NCI-H446 (cell line): Measurements from ENCODE around the gene UNC79.
A peak's percentile ranks its signal among the peaks of the same experiment; 100 is the strongest.
"Not testable (repeated sequence)": the region's sequence is repeated elsewhere in the genome, so short reads cannot be mapped to it uniquely, and the experiment has no call there.

Source experiments
- DNase-seq, 2 experiments: peaks; one replicate each; lab custom pipeline; 2025; lab: John Stamatoyannopoulos, UW

UNC79 gene

GRCh38 chr14:93430315-93431035 lies at the start of gene UNC79:
UNC79 (plus strand) TSS chr14:93430939; CDS start chr14:93431030, 91 bp downstream.
- peak; percentile 67 to 78 for DNase-seq

DNA sequence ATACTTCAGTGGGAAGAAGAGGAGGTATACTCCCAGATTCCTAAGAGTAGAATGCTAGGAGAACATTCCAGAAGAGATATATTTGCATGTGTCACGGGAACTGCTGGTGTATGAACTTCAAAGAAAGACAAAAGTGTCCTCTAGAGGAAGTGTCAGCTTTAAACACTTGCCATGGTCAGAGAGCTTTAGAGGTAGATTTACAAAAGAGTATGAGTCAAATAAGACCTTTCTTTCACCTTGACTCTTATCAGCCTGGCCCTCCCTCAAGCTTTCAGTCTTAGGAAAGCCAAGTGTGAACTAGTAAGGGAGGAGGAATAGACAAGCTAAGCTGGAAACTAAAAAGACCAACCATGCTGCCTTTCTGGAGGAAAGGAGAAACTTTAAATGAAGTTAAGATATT lies 49.1 kb upstream of the UNC79 start:
- no peak for DNase-seq

DNA sequence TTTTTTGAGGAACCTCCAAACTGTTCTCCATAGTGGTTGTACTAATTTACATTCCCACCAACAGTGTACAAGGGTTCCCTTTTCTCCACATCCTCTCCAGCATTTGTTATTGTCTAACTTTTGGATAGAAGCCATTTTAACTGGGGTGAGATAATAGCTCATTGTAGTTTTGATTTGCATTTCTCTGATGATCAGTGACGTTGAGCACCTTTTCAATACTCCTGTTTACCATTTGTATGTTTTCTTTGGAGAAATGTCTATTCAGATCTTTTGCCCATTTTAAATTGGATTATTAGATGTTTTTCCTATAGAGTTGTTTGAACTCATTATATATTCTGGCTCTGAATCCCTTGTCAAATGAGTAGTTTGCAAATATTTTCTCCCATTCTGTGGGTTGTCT lies 46.5 kb upstream of the UNC79 start:
- not testable (repeated sequence) for DNase-seq

DNA sequence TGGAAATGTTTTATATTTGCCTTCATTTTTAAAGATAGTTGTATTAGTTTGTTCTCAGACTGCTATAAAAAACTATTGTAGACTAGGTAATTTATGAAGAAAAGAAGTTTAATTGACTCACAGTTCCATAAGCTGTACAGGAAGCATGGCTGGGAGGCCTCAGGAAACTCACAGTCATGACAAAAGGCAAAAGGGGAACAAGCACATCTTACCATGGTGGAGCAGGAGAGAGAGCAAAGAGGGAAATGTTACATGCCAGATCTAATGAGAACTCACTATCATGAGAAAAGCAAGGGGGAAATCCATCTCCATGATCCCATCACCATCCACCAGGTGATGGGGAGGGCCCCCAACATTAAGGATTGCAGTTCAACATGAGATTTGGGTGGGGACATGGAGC lies 35.5 kb upstream of the UNC79 start:
- DNase-seq: no peak

DNA sequence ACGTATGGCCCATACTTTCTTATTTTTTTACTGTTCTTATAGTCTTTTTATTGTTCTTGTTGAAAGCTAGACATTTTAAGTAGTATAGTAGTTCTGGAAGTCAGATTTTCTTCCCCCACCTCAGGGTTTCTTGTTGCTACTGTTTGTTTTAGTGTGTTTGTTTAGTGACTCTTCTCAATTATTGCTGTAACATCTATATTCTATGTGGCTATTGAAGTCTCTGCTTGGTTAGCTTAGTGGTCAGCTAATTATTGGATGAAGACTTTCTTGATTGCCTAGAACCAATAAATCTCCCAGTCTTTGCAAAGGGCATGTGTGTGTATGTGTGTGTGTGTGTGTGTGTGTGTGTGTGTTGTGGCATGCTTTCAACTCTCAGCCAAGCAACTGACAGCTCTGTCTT lies 34.3 kb upstream of the UNC79 start:
- DNase-seq: no peak

DNA sequence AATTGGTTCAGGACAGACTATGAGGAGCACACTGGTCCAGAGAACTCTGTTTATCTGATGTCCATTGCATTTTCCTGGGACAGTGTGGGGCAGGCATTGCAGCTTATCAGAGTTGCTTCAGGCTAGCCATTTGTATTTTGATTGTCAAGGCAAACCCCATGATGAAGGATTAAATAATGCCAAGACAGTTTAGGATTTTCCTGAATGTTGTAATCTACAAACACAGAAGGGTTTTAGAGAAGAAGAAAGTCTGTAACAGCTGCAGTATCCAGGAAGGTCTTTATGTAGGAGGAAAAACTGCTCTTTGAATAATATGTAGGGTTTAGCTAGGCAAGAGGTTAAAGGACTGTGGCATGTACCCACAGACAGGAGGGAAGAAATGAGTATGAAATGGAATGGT lies 32.2 kb upstream of the UNC79 start:
- DNase-seq: no peak

DNA sequence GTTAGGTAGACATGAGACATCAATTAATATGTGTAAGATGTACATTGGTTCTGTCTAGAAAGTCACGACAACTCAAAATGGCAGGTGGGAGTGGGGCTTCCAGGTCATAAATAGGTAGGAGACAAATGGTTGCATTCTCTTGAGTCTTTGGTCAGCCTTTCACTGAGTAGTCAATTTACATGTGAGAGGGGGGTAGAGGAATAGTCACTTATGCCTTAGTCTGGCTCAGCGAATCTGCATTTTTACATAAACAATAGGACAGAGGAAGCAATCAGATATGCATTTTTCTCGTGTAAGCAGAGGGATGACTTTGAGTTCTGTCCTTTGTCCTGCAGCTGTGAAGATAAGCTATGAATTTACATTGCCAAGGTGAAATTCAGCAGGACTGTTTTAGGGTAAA lies 27.8 kb upstream of the UNC79 start:
- DNase-seq: no peak

- DNase-seq: no peak
Observed at GRCh38 chr14:93410021-93410420, 20.7 kb upstream of the UNC79 start.

DNA sequence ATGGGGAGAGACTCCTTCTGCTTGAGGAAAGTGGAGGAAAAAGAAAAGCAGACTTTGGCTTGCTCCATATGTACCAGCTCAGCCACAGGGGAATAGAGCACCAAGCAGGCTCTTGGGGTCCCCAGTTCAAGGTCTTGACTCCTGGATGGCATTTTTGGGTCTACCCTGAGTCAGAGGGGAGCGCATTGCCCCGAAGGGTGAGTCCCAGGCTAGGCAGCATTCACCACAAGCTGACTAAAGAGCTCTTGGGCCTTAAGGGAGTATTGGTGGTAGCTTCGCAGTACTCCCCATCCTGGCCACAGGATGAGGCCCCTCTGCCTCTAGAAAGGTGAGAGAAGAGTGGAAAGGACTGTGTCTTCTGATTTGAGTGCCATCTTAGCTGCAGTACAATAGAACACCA lies 19.8 kb upstream of the UNC79 start:
- DNase-seq: no peak

DNA sequence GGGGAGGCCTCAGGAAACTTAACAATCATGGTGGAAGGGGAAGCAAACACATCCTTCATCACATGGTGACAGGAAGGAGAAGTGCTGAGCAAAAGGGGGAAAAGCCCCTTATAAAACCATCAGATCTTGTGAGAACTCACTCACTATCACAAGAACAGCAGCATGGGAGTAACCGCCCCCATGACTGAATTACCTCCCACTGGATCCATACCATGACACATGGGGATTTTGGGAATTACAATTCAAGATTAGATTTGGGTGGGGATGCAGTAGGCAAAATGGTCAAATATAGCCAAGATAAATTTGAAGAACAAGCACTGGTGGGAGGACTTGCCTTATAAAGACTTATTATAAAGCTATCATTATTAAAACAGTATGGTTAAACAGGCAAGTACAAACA lies 5.6 kb upstream of the UNC79 start:
- DNase-seq: not testable (repeated sequence)

GRCh38 chr14:93426750-93427149 lies 4.0 kb upstream of the UNC79 start:
- no peak for DNase-seq

DNA sequence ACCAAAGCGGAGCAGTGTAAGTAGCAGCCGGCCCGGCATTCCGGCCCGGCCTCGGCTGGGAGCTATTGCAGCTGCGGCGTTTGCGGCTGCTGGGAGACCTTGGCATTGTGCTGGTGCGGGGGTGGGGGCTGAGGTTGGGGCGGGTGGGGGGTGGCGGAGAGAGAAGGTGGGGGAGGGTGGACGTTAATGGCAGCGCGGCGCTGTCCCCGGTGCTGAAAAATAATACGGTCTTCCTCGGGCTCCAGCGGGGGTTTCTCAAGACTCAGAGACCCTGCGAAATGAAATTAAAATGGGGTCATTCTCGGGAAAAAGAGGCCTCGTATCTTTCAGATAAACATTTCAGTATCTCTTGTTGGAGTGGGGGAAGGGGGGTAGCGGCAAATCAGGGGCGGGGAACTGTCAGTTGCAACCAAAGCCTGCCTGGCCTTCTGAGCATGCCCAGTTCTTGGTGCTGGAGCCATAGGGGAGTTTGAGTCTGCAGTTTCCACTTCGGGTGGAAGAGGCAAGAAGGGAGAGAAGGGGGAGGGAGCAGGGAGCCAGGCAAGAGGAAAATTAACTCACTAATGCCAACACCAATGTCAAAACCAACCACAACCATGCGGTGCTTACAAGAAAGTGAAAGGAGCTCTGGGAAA lies 414 bp downstream of the UNC79 start:
- peak; percentile 55 to 86 for DNase-seq

DNA sequence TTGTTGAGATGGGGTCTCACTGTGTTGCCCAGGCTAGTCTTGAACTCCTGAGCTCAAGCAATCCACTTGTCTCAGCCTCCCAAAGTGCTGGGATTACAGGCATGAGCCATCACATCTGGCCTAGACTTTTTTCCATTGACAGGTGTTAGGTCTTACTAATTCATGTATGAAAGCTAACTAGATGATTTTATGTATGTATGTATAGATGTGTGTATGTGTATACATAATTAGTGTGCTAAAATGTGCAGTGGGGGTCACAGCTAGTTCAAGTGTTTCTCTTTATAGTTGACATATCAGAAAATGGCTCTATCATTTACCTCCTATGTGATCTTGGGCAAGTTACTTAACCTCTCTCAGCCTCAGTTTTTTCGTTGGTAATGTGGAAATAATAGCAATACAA lies 23.5 kb downstream of the UNC79 start:
- DNase-seq: no peak

DNA sequence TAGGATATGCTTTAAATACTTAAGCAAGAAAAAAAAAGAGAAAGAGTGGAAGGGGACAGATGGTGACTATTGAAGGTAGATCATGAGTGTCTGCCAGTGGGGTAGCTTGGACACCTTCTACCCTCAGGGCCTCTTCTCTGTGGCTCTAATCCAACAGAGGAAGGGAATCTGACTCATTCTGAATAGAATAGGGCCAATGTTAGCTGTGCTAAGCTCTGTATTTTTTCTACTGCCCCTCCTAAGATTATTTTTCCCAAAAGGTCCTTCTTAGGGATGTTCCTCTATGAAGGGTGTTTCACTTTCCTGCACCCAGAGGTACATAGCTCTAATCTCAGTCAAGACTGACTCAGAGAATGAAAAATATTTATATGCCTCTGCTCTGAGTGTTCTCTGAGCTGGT lies 25.6 kb downstream of the UNC79 start:
- DNase-seq: peak in 1 of 2 experiments; percentile 78

GRCh38 chr14:93458234-93458633 lies 27.5 kb downstream of the UNC79 start:
- no peak for DNase-seq

DNA sequence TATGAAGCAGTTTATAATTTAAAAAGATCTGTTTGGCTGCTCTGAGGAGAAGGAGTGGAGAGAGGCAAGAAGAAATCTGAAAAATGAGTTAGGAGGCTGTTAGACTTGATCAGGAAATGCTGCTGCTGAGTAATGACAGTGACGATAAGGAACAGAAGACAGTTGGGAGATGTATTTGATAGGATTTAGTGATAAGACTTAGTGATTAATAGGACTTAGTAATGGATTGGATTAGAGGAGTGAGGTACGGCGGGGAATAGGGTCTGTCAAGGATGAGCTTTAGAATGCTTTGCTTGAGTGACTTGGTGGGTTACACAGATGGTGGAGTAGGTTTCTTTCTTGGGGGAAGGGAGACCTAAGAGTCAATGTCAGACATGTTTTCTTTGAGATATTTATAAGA lies 31.7 kb downstream of the UNC79 start:
- no peak for DNase-seq

- DNase-seq: no peak
Observed at GRCh38 chr14:93464271-93464670, 33.5 kb downstream of the UNC79 start.

DNA sequence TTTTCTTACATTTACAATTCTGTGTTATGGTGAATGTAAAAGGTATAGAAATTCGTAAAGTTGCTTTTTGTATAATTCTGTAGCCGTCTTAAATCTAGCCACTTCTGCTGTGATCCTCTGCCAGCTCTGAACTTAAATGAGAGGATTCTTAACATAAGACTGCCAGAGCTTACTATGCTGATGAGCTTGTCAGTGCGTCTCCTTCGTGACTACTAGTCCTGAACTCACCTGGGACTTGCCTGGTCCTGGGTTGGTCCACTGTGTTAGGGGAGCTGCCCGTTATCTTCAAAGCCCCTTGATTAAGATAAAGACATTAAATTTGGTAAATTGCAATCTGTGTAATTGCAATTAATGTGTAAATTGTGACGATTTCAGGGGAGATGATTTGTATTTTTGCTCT lies 44.7 kb downstream of the UNC79 start:
- DNase-seq: no peak

DNA sequence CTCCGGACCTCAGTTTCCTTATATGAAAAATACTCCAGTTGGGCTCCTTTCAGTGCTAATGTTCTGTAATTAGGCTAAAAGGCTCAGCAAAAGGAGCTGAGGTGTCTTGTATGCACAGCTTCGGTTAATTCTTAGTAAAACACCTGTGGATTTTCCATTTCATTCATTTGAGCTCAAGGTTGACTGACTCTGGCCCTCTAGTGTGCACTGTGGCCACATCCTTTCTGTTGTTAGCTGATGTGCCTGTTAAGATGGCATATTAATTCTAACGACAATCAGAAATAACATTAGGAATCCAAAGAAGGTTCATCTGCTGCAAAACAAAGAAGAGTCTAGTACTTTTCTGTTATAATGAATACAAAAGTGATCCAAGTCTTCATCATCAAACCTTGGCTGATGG lies 45.6 kb downstream of the UNC79 start:
- DNase-seq: no peak

GRCh38 chr14:93479074-93479473 lies 48.3 kb downstream of the UNC79 start:
- not testable (repeated sequence) for DNase-seq

DNA sequence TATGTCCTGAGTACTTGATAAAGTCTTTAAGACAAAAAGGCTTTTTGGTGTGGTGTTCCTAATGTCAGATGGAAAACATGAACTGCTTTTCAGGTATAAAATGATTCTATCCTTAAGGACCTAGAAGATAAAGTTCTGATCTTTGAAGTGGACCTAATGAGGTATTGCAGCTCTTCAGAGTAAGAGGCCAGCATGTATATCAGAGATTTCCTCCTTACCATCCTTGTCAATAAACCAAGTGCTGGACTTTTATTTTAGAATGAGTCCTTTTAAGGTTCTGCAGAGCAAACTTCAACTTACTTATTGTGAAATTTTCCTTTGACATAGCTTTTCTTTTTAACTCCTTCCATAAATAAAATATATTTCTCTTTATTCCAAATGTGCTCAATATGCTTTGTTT lies 50.1 kb downstream of the UNC79 start:
- DNase-seq: no peak

GRCh38 chr14:93481758-93482157 lies 51.0 kb downstream of the UNC79 start:
- DNase-seq: no peak

DNA sequence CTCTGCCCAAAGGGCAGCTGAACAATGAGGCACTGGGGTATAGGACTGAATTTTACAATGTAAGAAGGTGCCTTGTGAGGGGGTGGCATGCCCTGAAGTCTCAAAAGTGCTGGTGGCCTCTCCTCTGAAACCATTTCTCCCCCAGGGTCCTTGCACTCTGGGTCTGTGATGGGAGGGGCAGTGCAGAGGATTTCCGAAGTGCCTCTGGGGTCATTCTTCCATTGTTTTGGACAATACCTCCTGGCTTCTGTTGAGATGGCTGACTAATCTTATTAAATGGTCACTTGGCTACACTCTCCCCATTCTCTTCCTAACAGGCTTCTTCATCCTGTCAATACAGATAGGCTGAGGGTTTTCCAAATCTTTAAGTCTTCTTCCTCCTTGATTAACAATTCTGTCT lies 59.3 kb downstream of the UNC79 start:
- DNase-seq: no peak

GRCh38 chr14:93493054-93493453 lies 62.3 kb downstream of the UNC79 start:
- no peak for DNase-seq
